HG02981 (cell line): Measurements from ENCODE around the gene NHLH1.

Experiments used
- ATAC-seq: cut with Tn5 transposase; IDR thresholded peaks from one replicate; pipeline ENCODE4 v1.9.1; 2021; ENCODE audit warnings: mild to moderate bottlenecking, moderate library complexity; ENCODE audit not compliant: unreplicated experiment

NHLH1 gene

GRCh38 chr1:160358073-160358472 is 8.8 kb upstream of the NHLH1 start:
- no peak for ATAC-seq

- no peak for ATAC-seq
Observed at GRCh38 chr1:160359559-160360226, 7.2 kb upstream of the NHLH1 start.

- no peak for ATAC-seq
Observed at GRCh38 chr1:160360227-160360695, 6.6 kb upstream of the NHLH1 start.

GRCh38 chr1:160361199-160361598 is 5.7 kb upstream of the NHLH1 start:
- ATAC-seq = no peak

- ATAC-seq = no peak
Observed at GRCh38 chr1:160361814-160362167, 5.1 kb upstream of the NHLH1 start.

- no peak for ATAC-seq
Observed at GRCh38 chr1:160362168-160362957, 4.5 kb upstream of the NHLH1 start.

GRCh38 chr1:160363010-160363409 is 3.9 kb upstream of the NHLH1 start:
- ATAC-seq = no peak

GRCh38 chr1:160363951-160364735 is 2.7 kb upstream of the NHLH1 start:
- ATAC-seq = no peak

- ATAC-seq = no peak
Observed at GRCh38 chr1:160365325-160365724, 1.5 kb upstream of the NHLH1 start.

GRCh38 chr1:160367516-160367900 is 637 bp downstream of the NHLH1 start:
- ATAC-seq = no peak

GRCh38 chr1:160367934-160368923 is 1.4 kb downstream of the NHLH1 start:
- no peak for ATAC-seq

- ATAC-seq = no peak
Observed at GRCh38 chr1:160369087-160369486, 2.2 kb downstream of the NHLH1 start.

- no peak for ATAC-seq
Observed at GRCh38 chr1:160370561-160371345, 3.9 kb downstream of the NHLH1 start.

GRCh38 chr1:160371346-160371631 is 4.4 kb downstream of the NHLH1 start:
- ATAC-seq = no peak

- no peak for ATAC-seq
Observed at GRCh38 chr1:160371756-160372155, 4.9 kb downstream of the NHLH1 start.

GRCh38 chr1:160373696-160374095 is 6.8 kb downstream of the NHLH1 start:
- no peak for ATAC-seq

- ATAC-seq = no peak
Observed at GRCh38 chr1:160374306-160375110, 7.6 kb downstream of the NHLH1 start.

GRCh38 chr1:160375788-160376524 is 9.1 kb downstream of the NHLH1 start:
- no peak for ATAC-seq
